Measurements from ENCODE around the gene FRYL. TPM values are rescaled to one million over a fixed set of nuclear protein-coding genes. Genes with fewer than 3 reads are reported as not detected.
A peak's percentile ranks its signal among the peaks of the same experiment; 100 is the strongest.

FRYL gene
- total RNA-seq, 1 experiment from 2014 or later = 28.5 TPM

DNA sequence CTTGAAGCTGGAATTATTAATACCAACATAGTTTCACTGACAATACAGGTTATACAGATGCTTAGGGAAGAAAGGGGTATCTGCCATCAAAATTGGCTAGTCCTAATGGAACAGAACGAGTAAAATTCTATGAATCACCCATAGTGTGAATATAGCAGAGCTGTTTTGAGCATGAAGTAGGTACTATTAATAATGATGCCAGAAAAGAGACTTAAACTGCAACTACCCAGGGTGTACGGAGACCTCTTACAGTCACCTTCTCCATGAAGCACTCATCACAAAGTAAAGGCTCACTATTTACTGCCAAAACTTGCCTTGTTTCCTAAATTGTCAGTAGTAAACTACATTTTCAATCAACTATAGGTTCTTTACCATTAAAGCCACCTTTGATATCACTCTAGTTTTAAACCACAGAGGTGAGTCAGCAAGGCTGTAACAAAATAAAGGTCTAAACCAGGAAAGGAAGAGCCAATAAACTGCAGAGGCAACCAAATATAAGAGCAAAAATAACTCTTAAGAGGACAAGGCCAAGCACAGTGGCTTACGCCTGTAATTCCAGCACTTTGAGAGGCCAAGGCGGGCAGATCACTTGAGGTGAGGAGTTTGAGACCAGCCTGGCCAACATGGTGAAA is 114.4 kb downstream of the FRYL start:
- no peaks in the 10 kb centered on the region for H3K9me3 ChIP-seq (replicated peaks)
- no peaks in the 10 kb centered on the region for H3K36me3 ChIP-seq
- H3K4me1 ChIP-seq (replicated peaks) = no peaks in the 10 kb centered on the region
- no peak overlapping the region for H3K27ac ChIP-seq
- H3K4me3 ChIP-seq = no peak overlapping the region
- DNase-seq (ENCODE audit: low read depth in 1 of 2, low spot score in 2 of 2) = no peak
- no peaks in the 10 kb centered on the region for H3K27me3 ChIP-seq (replicated peaks)

DNA sequence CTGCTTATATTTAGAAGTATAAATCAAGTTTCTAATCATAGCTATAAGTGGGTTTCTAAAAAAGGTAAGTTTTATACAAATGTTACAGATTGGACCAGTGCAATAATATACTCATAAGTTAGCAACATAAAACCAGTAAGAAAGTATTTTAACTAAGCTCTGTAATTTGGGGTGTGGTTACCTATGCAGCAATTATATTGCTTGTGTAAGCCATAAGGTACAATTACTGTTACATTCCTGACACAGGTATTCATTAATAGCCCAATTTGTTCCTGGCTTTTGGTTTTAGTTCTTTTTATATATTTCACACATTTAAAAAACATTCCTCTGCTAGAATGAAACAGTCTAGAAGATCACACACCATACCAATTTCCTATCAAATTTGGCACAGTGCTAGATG is 115.1 kb downstream of the FRYL start:
- H3K4me1 ChIP-seq (replicated peaks) = no peaks in the 10 kb centered on the region
- no peak overlapping the region for H3K27ac ChIP-seq
- no peaks in the 10 kb centered on the region for H3K9me3 ChIP-seq (replicated peaks)
- no peaks in the 10 kb centered on the region for H3K27me3 ChIP-seq (replicated peaks)
- DNase-seq (ENCODE audit: low read depth in 1 of 2, low spot score in 2 of 2) = no peak
- no peak overlapping the region for H3K4me3 ChIP-seq
- H3K36me3 ChIP-seq = no peaks in the 10 kb centered on the region

DNA sequence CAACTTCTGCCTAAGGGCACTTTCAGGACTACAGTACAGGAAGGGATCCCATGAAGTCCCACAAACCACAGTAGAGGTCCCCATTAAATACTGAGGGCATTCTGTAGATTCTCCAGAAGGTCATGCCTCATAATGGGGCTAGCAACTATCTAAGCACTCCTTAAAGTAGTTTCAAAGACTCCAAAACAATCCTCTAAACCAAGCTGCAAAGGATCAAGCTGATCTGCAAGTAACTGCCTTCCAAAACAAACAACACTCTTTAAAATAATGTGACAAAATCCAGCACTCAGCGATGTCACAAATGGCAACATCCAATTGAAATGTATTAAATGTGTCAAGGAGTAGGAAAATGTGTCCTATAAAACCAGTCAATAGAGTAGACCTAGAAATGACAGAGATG is 118.7 kb downstream of the FRYL start:
- no peak for DNase-seq (ENCODE audit: low read depth in 1 of 2, low spot score in 2 of 2)
- Histone ChIP-seq H3K4me3 (no peak overlapping the region), H3K36me3 (no peaks in the 10 kb centered on the region), H3K27ac (no peak overlapping the region), H3K27me3 (replicated peaks) (no peaks in the 10 kb centered on the region), H3K9me3 (replicated peaks) (no peaks in the 10 kb centered on the region), H3K4me1 (replicated peaks) (no peaks in the 10 kb centered on the region)

DNA sequence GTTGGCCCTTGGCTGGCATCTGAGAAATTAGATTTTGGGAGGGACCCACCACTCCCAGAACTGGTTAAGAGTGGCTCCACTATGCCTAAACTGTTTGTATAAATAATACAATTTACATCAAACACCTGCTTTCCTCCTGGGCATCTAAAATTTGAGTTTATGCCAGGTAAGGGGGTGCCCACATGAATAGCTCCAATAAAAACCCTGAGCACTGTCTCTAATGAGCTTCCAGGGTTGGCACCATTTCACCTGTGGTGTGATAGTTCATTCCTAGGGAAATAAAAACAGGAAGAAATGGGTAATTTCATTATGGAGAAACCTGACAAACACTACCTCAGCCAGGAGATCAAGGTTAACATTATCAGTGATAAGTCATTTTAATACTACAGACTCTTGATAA is 119.7 kb downstream of the FRYL start:
- Histone ChIP-seq H3K27me3 (replicated peaks) (no peaks in the 10 kb centered on the region), H3K36me3 (no peaks in the 10 kb centered on the region), H3K9me3 (replicated peaks) (no peaks in the 10 kb centered on the region), H3K4me3 (no peak overlapping the region), H3K4me1 (replicated peaks) (no peaks in the 10 kb centered on the region), H3K27ac (no peak overlapping the region)
- no peak for DNase-seq (ENCODE audit: low read depth in 1 of 2, low spot score in 2 of 2)

DNA sequence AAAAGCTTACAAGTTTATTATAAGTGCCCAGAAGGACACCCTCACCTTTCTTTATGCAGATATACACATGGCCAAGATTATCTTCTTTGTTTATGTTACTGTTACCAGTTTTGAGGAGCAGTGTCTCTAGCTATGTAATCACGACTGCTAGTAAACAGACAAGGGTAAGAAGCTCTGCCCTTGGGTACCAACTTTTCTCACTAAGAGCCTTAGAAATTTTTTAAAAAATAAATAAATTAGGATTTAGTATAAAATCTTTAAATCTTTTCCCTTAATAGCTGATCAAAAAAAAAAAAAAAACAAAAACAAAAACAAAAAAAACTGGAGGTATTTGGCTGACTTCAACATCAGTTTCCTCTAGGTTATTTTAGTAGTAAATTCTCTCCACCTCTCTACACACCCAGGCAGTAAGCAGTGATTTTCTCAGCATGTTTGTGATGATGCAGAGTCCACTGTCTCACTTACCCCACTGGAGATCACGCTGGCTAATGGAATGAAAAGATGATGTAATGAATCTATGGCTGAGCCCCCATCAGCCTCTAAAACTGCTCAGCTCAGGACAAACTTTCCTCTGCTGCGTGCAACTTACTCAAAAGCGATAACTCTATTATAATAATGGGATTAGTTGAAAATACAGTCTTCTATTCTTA is 125.9 kb downstream of the FRYL start:
- Histone ChIP-seq H3K27me3 (replicated peaks) (no peaks in the 10 kb centered on the region), H3K27ac (no peak overlapping the region), H3K4me1 (replicated peaks) (peaks cover 14% of the 10 kb centered on the region), H3K36me3 (no peaks in the 10 kb centered on the region), H3K4me3 (no peak overlapping the region), H3K9me3 (replicated peaks) (no peaks in the 10 kb centered on the region)
- no peak for DNase-seq (ENCODE audit: low read depth in 1 of 2, low spot score in 2 of 2)

DNA sequence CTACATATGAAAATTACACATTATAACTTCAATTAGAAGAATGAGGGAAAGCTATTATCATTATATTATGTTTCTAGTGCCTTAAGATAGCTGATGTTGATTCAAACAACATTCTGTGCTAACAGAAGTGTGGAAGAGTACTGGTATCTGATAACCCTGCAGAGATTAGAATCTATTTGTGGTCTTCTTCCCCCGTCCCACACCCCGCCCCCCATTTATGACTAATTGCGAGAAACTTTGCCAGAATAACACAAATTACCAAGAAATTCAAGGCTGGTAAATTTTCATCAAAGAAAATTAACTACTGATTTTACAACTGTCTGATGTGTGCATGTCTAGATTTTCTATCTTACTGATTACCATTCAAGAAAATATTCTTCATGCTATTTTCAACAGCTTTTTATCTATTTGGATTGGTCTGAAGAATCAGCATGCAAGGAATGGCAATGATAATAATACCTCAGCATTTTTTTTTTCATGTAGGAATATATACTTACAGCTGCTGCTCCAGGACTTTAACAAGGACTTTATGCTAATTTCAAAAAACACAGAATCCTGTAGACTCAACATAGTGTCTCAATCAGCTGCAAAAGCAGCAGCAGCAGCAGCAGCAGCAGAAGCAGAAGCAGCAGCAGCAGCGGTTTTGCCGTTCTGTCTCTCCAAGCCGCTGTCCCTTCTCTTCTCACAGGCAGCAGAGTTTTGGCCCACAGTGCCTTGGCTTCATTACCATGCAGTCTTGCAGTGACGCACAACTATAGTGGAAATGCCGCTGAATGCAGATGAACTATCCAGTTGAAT is 126.7 kb downstream of the FRYL start:
- H3K27ac ChIP-seq = no peak overlapping the region

DNA sequence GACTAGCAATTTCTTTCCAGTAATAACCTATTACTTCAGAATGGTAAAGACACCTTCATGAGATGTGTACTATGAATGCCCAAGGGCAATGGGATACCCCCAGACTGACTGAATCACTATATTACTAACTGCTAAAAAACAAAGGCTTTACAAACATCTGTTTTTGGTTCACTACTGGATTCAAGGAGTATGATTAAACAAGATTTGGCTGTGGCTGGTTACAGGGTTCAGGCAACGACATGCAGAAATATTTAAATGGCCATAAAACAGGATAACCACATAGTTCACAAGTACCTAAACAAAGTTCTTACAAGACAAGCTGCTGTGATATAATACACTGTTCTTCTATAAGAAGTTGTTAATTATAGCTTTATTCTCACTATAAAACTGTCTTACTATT is 128.2 kb downstream of the FRYL start:
- Histone ChIP-seq H3K4me1 (replicated peaks) (peaks cover 14% of the 10 kb centered on the region), H3K4me3 (no peak overlapping the region), H3K9me3 (replicated peaks) (no peaks in the 10 kb centered on the region), H3K36me3 (no peaks in the 10 kb centered on the region), H3K27ac (no peak overlapping the region), H3K27me3 (replicated peaks) (no peaks in the 10 kb centered on the region)
- peak in 1 of 2 experiments; percentile 10 for DNase-seq (ENCODE audit: low read depth in 1 of 2, low spot score in 2 of 2)

More for the DNA sequence above, 126.7 kb downstream of the FRYL start:
- Histone ChIP-seq H3K4me3 (no peak overlapping the region), H3K9me3 (replicated peaks) (no peaks in the 10 kb centered on the region), H3K4me1 (replicated peaks) (peaks cover 14% of the 10 kb centered on the region), H3K27me3 (replicated peaks) (no peaks in the 10 kb centered on the region), H3K36me3 (no peaks in the 10 kb centered on the region)
- no peak for DNase-seq (ENCODE audit: low read depth in 1 of 2, low spot score in 2 of 2)

DNA sequence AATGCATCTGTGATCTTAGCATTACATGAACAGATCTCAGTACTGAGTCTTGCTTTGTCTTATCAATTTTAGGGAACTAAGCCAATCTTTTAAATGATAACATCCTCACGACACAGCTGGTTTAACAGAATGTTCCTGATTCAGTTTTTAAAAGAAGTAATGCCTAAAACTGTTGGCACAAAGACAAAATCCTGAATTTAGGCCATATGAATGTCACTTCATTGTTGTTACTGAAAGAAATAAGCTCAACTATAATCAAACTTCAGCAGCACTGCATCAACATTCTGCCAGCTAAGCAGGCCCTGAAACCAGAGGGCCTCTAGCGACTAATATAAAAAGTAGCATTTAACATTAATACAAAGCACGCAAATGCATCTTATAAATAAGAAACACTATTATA is 130.6 kb downstream of the FRYL start:
- Histone ChIP-seq H3K36me3 (no peaks in the 10 kb centered on the region), H3K27me3 (replicated peaks) (no peaks in the 10 kb centered on the region), H3K9me3 (replicated peaks) (no peaks in the 10 kb centered on the region), H3K4me1 (replicated peaks) (peaks cover 14% of the 10 kb centered on the region), H3K27ac (no peak overlapping the region), H3K4me3 (no peak overlapping the region)
- no peak for DNase-seq (ENCODE audit: low read depth in 1 of 2, low spot score in 2 of 2)

DNA sequence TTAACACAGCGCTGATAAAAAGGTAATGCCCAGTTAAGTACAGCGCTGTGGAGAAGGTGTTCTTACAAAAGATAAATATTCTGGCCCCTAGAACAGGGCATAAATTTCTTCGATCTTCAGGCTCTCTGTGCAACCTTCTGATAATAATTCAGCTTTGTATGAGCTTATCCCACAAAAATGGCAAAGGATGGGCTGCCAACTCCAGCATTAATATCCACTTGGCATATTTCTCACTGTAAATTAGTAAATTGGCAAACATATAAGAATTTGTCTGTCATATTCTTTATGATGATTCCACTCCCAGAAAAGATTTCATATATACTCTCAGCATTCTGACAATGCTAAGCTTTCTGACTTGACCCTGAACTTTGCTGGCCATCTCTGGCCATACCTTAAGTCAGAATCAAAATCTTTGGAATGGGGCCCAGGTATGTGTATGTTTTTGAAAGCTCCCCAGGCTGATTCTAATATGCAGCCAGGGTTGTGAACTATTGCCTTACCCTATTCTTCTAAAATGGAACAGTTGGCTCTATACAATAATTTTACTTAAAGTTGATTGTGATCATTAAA is 134.8 kb downstream of the FRYL start:
- Histone ChIP-seq H3K9me3 (replicated peaks) (no peaks in the 10 kb centered on the region), H3K27me3 (replicated peaks) (no peaks in the 10 kb centered on the region), H3K36me3 (no peaks in the 10 kb centered on the region), H3K4me1 (replicated peaks) (peaks cover 11% of the 10 kb centered on the region), H3K27ac (no peak overlapping the region), H3K4me3 (no peak overlapping the region)
- no peak for DNase-seq (ENCODE audit: low read depth in 1 of 2, low spot score in 2 of 2)

DNA sequence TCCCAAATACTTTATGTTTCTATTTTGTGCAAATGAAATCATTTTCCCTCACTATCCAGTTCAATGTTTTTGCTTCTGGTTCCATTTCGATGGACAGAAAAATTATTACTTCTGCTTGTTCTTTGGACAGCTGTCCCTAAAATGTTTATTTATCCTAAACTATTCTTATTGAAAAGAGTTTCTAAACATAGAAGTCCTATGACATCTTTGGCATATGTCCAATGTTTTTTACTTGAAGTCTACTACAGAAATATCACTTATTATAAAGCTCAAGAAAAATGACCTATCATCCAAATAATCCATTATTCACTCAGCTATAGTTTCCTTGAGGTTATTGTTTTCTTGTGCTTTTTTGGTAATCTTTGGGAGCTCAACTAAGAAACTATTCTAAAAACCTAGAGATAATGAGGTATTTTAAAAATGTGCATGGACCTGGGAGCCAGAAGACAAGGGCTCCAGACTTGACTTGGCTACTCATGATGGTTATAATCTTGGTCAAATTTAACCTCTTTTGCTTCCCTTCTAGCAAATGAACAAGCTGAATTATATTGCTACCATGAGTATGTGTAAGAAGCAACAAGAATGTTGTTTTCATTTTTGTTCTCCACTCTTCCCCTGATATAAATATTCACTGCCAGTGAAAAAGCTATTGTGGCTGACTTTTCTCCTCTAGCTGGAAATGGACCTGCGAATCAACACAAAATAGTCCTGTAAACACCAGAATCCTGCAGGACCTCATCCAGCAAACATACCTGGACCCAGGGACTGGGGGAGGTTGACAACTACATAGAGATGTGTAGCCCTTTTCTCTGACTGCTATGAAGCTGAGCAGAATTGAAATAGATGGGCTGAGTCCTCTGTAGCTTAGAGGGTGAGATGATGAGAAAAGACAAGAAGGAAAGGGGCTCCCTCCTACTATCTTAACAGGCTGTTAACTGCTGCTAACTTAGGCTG is 137.4 kb downstream of the FRYL start:
- H3K4me3 ChIP-seq = no peak overlapping the region
- no peaks in the 10 kb centered on the region for H3K36me3 ChIP-seq
- H3K9me3 ChIP-seq (replicated peaks) = no peaks in the 10 kb centered on the region
- no peak for DNase-seq (ENCODE audit: low read depth in 1 of 2, low spot score in 2 of 2)
- no peak overlapping the region for H3K27ac ChIP-seq
- no peaks in the 10 kb centered on the region for H3K27me3 ChIP-seq (replicated peaks)
- peaks cover 11% of the 10 kb centered on the region for H3K4me1 ChIP-seq (replicated peaks)

DNA sequence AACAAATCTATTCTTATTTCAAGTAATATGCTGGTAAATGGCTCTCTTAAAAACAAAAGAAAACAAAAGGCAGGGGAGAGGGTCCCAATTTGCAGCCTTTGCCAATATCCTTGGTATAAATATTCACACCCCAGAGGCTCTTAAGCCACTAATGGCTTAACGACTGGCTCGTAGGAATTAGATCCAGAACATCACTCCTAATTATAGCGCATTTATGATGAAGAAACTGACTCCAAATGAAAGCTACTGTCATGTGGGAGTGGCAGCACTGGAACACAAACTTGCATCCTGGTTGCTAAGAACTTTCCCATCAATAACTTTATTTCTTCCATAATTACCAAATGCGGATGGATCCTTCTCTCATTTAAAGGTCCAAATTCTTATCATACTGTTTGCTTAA is 138.7 kb downstream of the FRYL start:
- H3K9me3 ChIP-seq (replicated peaks) = no peaks in the 10 kb centered on the region
- DNase-seq (ENCODE audit: low read depth in 1 of 2, low spot score in 2 of 2) = no peak
- H3K4me3 ChIP-seq = no peak overlapping the region

DNA sequence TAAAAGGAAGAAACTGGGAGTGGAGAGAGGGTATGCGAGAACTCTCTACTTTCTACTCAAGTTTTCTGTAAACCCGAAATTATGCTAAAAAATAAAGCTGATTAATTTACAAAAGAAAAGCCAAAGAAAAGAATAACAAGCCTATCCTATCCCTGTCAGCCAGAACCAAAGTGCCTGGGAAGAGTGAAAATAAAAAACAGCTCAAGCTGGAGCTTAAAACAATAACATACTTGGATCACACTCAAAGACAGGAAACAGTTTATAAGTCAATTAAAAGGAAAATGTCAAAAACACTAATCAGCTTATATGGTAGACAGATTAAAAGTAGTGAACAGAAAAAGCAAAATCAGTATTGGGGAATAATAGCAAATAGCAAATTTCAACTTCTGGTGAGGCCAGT is 139.4 kb downstream of the FRYL start:
- H3K27me3 ChIP-seq (replicated peaks) = no peaks in the 10 kb centered on the region
- no peaks in the 10 kb centered on the region for H3K9me3 ChIP-seq (replicated peaks)
- H3K4me3 ChIP-seq = no peak overlapping the region
- H3K27ac ChIP-seq = no peak overlapping the region
- H3K4me1 ChIP-seq (replicated peaks) = peaks cover 11% of the 10 kb centered on the region
- no peaks in the 10 kb centered on the region for H3K36me3 ChIP-seq
- DNase-seq (ENCODE audit: low read depth in 1 of 2, low spot score in 2 of 2) = no peak

More for the DNA sequence above, 138.7 kb downstream of the FRYL start:
- Histone ChIP-seq H3K4me1 (replicated peaks) (peaks cover 11% of the 10 kb centered on the region), H3K36me3 (no peaks in the 10 kb centered on the region), H3K27me3 (replicated peaks) (no peaks in the 10 kb centered on the region), H3K27ac (no peak overlapping the region)

DNA sequence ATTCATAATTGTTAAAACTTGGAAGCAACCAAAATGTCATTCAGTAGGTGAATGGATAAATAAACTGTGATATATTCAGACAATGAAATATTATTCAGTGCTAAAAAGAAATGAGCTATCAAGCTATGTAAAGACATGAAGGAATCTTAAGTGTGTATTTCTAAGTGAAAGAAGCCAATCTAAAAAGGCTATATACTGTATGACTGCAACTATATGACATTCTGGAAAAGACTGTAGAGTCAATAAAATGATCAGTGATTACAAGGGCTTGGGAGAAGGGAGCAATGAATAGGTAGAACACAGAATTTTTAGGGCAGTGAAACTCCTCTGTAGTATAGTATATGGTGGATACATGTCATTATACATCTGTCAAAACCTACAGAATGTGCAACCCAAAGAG is 139.9 kb downstream of the FRYL start:
- Histone ChIP-seq H3K27ac (no peak overlapping the region), H3K9me3 (replicated peaks) (no peaks in the 10 kb centered on the region), H3K4me3 (no peak overlapping the region), H3K36me3 (no peaks in the 10 kb centered on the region), H3K4me1 (replicated peaks) (peaks cover 16% of the 10 kb centered on the region), H3K27me3 (replicated peaks) (no peaks in the 10 kb centered on the region)
- DNase-seq (ENCODE audit: low read depth in 1 of 2, low spot score in 2 of 2) = no peak
